ENCODE data around the gene SLC4A4.

DNA sequence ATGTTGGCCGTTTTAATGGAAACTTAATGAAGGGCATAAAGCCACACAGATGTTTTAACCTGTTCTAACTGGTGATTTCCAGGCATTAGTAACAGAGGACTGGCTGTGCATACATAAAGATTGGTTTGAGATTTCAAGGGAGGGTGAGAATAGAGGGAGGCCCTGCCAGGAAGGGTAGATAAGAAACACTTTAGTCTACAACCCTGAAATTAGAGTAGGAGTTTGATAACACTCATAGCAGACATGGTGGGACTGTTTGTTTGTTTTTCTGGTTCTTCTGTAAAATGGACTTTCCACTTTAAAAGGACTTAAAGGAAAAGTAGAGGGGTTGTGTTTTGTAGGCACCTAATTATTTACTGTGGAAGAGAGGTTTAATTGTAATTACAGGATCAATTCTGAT lies 16.2 kb downstream of the SLC4A4 start:
- no peak for TF ChIP-seq POLR2AphosphoS5 (IDR thresholded peaks at IDR 0.05)
- TF ChIP-seq, protein P1, sequence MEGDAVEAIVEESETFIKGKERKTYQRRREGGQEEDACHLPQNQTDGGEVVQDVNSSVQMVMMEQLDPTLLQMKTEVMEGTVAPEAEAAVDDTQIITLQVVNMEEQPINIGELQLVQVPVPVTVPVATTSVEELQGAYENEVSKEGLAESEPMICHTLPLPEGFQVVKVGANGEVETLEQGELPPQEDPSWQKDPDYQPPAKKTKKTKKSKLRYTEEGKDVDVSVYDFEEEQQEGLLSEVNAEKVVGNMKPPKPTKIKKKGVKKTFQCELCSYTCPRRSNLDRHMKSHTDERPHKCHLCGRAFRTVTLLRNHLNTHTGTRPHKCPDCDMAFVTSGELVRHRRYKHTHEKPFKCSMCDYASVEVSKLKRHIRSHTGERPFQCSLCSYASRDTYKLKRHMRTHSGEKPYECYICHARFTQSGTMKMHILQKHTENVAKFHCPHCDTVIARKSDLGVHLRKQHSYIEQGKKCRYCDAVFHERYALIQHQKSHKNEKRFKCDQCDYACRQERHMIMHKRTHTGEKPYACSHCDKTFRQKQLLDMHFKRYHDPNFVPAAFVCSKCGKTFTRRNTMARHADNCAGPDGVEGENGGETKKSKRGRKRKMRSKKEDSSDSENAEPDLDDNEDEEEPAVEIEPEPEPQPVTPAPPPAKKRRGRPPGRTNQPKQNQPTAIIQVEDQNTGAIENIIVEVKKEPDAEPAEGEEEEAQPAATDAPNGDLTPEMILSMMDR (IDR thresholded peaks at IDR 0.05), result no peak
